GM12875 (cell line): ENCODE results near the gene PLA2G15.

Source experiments
- H3K4me3 ChIP-seq: one replicate; pipeline ENCODE4 v1.5.1; 2011; ENCODE audit warnings: low read depth, low read length, control low read depth
- CTCF ChIP-seq: IDR thresholded peaks from 2 replicates; pipeline ENCODE4 v1.5.1; 2011; ENCODE audit warnings: low read depth, mild to moderate bottlenecking, control low read depth, inconsistent platforms, low read length, moderate library complexity, borderline replicate concordance; ENCODE audit not compliant: insufficient read depth

The PLA2G15 gene

GRCh38 chr16:68252383-68252782, 7.2 kb downstream of the PLA2G15 start:
- no peak overlapping the region for H3K4me3 ChIP-seq
- no peak for TF ChIP-seq CTCF

- TF ChIP-seq CTCF: no peak
- H3K4me3 ChIP-seq: no peak overlapping the region
Measured at GRCh38 chr16:68253721-68254120, 8.5 kb downstream of the PLA2G15 start.

- TF ChIP-seq CTCF: no peak
Measured at GRCh38 chr16:68255712-68256111, 10.5 kb downstream of the PLA2G15 start.

GRCh38 chr16:68257251-68257905, 12.2 kb downstream of the PLA2G15 start:
- TF ChIP-seq CTCF: no peak
- H3K4me3 ChIP-seq: no peak overlapping the region

More at GRCh38 chr16:68255712-68256111, 10.5 kb downstream of the PLA2G15 start:
- H3K4me3 ChIP-seq: no peak overlapping the region

- TF ChIP-seq CTCF: no peak
- H3K4me3 ChIP-seq: no peak overlapping the region
Measured at GRCh38 chr16:68257906-68258800, 13.0 kb downstream of the PLA2G15 start.

GRCh38 chr16:68259007-68259825, 14.0 kb downstream of the PLA2G15 start:
- no peak for TF ChIP-seq CTCF
- no peak overlapping the region for H3K4me3 ChIP-seq
